Measurements from ENCODE around the gene ZBTB7B.

Gene ZBTB7B

DNA sequence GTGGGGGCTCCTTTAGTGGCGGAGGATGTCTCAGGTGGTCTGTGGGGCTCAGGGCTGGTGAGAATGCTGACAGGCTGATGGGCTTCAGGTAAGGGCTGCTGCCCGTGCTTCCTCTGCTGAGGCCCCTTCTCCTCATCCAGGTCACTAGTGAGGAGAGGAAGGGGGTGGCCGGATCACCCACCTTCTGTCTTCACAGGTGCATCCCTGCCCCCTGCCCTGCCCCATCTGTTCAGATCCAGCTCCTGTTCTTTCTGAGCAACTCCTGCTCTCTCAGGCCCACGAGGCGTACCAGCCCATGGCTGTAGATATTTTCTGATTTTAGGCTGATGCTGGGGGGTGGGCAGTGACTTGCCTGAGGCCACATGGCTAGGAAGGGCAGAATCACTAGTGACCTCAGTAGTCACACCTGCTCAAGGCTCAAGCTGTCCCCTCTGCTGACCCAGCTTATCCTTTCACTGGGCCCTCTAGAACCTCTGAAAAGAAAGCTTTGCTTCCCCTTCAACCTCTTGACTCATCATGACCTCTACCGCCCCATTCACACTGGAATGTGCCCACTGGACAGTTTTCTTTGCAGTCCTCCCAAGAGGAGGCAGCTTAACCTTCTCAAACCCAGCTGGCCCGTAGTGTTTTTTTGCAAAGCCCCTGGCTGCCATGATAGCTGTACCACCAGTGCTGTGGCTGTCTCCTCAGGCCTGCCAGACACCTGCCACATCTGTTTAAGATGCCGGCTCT is 16.2 kb downstream of the ZBTB7B start:
- no peak for DNase-seq

DNA sequence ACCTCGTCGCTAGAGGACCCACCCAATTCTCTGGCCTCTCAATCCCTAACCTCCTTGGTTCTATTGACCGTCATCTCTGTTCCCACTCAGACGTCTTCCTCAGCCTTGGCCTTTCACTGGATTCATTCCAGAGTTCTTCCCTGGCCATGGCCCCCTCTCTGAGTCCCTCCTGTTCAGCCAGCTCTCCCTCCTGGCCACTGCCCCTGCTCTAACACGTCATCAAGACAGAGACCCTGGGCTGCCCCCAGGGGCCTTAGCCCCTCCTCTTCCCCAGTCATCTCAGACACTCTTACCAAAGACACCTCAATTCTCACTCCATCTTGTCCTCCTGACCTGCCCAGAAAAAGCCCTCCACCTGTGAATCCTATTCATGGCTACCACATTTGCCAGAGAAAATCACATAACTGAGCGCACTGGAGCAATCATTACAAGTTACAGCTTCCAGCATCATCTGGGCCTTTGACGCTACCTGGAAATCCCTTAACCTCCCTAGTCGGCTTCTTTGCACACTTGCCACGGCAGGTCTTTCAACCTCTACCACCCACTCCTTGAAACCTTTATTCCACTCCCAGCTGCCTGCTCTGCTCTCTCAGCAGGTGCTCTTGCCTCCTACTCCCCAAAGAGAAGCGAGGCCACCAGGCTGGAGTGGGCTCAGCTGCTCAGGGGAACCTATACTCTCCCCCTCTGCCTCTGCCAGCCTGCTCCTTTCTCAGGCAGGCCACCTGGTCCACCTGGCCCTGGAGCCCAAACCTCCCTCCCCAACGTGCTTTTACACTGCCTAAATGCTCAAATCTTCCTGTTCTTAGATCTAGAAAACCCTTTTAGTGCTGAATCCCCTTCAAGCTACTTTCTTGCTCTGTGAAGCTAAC is 17.0 kb downstream of the ZBTB7B start:
- no peak for DNase-seq

DNA sequence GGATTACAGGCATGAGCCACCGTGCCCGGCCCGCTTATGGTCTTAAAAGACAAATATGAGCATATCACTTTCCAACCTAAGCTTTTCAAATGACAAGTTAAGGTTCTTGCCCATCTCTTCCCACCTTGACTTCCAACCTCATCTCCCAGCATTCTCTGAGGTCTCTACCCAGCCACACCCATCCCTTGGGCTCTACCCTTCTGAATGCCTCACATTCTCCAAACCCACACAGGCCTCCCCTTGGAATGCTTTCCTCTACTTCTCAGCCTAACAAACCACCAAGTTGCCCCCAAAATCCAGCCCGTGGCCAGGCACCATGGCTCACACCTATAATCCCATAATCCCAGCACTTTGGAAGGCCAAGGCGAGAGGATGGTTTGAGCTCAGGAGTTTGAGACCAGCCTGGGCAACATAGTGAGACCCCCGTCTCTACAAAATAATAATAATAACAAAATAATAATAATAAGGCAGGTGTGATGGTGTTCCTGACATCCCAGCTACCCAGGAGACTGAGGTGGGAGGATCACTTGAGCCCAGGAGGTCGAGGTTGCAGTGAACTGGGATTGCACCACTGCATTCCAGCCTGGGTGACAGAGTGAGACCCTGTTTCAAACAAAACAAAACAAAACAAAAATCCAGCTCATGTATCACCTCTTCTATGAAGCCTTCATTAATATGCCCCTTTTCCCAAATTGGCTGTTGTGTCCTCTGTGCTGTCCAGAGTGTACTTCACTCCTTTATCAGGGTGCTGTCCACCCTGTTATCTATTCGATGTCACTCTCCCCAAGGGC is 19.7 kb downstream of the ZBTB7B start:
- DNase-seq, result no peak

GRCh38 chr1:155022927-155023236 is 20.3 kb downstream of the ZBTB7B start:
- DNase-seq, result no peak

- no peak for DNase-seq
Measured at GRCh38 chr1:155023627-155024026, 21.0 kb downstream of the ZBTB7B start.

GRCh38 chr1:155024315-155024714 is 21.7 kb downstream of the ZBTB7B start:
- DNase-seq, result no peak

- no peak for DNase-seq
Measured at GRCh38 chr1:155026154-155026553, 23.6 kb downstream of the ZBTB7B start.

GRCh38 chr1:155026588-155026987 is 24.0 kb downstream of the ZBTB7B start:
- DNase-seq, result no peak

DNA sequence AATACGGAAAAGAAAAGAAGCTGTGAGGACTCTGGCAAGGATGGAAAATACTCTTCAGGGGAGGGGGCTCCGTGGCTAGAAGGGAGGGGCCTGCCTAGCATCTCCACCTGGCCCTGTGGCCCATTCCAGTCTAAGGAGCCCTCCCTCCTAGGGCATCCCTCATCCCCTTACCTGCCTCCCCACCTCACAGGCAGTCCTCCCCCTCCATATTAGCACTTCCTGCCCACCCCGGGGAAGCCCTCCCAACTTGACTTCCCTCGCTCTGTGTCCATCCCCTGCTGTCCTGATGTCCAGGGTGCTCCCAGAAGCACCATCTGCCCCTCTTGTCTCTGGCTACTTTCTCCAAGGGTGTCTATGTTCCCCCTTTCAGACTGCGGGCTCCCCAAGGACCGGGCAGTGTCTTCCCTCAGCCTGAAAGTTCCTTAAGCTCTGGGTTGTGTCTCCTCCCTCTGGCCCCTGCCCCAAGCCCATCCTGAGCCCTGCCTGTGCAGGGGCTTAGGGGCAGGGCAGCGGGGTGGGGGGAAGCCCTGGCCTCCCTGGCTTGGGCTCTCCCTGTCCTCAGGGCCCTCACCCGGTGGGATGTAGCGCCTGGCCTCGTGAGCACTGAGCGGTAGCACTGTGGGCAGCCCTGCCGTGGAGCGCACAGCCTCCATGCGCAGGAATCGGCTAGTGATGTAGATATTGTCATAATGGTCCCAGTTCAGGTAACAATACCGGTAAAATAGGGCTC is 27.1 kb downstream of the ZBTB7B start:
- no peak for DNase-seq

DNA sequence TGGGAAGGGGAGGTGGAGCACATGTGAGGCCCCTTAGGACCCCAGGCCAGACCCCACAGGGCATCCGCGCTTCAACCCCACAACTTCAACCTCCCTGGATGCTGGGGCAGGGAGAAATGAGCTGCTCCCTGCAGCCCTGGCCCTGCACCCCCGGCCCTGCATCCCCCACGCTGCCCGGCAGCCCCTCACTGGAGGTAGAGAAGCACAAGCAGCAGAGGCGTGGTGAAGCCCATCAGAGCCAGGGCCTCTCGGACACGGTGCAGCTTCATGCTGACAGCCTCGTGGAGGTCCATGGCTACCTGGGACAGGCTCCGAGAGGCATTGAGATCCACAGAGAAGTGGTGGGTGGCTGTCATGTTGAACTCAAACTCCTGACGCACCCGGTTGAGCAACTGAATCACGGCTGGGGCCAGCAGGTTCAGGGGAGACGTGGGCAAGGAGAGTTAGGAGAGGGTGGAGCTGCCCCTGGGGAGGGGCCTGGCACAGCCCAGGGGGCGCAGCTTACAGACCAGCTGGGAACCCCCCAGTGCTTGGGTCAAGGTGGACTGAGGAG is 27.7 kb downstream of the ZBTB7B start:
- no peak for DNase-seq

DNA sequence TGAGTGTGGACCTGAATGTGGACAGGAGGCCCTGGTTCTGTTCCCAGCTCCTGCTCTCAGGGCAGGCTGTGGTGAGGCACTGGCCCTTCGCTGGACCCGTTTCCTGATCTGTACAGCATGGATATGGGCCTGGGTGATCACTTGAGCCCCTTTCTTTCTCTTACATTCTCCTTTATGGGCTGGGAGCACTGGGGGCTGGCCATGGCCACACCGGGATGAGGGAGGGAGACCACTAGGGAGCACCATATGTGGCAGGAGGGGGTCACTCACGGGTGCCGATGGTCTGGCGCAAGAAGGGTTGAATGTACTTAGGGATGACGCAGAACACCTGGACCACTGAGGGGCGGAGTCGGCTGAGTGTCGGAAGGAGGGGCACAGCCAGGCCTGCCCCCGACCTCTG is 28.3 kb downstream of the ZBTB7B start:
- no peak for DNase-seq

- no peak for DNase-seq
Measured at GRCh38 chr1:155032886-155033285, 30.3 kb downstream of the ZBTB7B start.

DNA sequence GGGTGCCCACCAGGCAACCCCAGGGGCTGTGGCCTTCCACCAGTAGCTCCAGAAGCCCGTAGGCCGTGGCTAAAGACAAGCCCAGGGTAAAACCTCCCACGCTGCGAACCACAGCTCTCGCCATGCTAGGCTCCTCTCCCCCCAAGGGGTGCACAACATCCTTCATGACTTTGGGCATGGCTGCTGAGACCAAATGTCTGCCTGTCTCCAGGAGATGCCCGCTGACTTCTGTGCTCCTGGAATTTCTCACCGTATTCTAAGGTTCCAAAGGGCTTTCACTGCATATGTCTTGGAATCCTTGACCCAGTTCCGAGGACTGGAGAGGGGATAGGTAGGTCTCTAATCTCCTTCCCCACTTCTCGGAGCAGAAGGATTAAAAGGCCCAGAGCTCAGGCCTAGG is 30.9 kb downstream of the ZBTB7B start, which contains the start of the genes DCST1 and DCST2:
TSS of gene DCST1 (plus strand) at position 301 of the 400 bp plus-strand sequence. CDS start 213 bp downstream, outside the sequence.
TSS of gene DCST2 (minus strand) at position 258 of the 400 bp plus-strand sequence. CDS start at position 178, 80 bp downstream.
- DNase-seq, result no peak

GRCh38 chr1:155034318-155035208 is 32.0 kb downstream of the ZBTB7B start:
- DNase-seq, result no peak

GRCh38 chr1:155035936-155036335 is 33.3 kb downstream of the ZBTB7B start:
- no peak for DNase-seq

- no peak for DNase-seq
Measured at GRCh38 chr1:155037043-155037442, 34.4 kb downstream of the ZBTB7B start.

GRCh38 chr1:155037851-155038441 is 35.3 kb downstream of the ZBTB7B start:
- DNase-seq, result no peak

DNA sequence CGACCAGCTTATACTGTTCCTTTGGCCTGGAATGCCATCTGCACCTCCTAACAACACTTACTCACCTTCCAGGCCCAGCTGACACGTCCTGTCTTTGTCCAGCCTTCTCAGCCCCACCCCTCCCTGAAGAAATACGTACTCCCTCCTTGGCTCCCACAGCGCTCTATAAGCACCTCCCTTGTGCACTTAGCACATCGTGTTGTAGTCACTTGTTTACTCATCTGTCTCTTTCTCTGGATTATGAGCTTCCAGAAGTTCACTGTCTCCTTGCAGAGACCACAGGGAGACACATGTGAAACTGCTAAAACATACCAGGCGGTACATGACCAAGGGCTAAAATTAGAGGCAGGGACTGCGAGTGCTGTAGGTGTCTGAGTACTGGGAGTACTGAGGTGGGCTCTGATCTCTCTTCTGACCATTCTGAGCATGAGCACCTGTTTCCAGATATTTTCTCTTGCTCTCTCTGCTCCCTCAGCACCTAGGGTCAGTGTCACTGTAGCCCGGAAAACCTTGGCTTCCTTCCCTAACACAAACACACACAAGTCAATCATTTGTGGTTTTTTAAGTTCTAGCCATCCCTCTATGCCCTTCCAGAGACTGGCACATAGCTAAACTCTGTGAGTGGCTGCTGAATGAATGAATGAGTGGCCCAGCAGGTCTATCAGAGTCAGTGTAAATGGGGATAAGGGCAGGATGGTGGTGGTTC is 36.2 kb downstream of the ZBTB7B start:
- DNase-seq, result no peak

DNA sequence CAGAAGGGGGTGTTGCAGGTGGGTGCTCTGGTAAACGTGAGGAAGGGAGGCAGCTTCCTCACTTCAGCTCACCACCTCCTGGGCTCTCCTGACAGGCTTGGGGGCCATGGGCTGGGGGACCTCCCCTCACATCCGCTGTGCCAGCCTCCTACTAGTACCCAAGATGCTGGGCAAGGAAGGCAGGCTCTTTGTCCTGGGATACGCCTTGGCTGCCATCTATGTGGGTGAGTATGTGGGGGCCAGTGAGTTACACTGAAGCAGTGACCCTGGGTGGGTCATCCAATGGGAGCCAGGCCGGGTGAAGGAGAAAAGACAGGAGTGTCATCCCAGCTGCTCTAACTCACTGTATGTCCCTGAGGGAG is 36.7 kb downstream of the ZBTB7B start:
- DNase-seq, result no peak
